Nephron (organoid): ENCODE data around the gene IDI1.

Experiments used
- H3K27ac Mint-ChIP-seq, 3 experiments: 2 replicates each; pipeline ENCODE4 v1.8.0; 2020; ENCODE audit warnings: mixed read lengths in 3 of 3, mild to moderate bottlenecking in 2 of 3, moderate library complexity in 1 of 3
- H3K27me3 Mint-ChIP-seq: 2 replicates; pipeline ENCODE4 v1.8.0; 2021; ENCODE audit warnings: low read depth, mild to moderate bottlenecking, moderate library complexity, mixed read lengths
- H3K36me3 Mint-ChIP-seq: 2 replicates; pipeline ENCODE4 v1.8.0; 2020; ENCODE audit warnings: low read depth, mixed read lengths
- H3K4me1 Mint-ChIP-seq: 2 replicates; pipeline ENCODE4 v1.8.0; 2020; ENCODE audit warnings: mixed read lengths
- H3K4me3 Mint-ChIP-seq, 3 experiments: 2 replicates each; pipeline ENCODE4 v1.8.0; 2020; ENCODE audit warnings: mild to moderate bottlenecking in 3 of 3, mixed read lengths in 3 of 3, moderate library complexity in 2 of 3
- H3K9me3 Mint-ChIP-seq: 2 replicates; pipeline ENCODE4 v1.8.0; 2020; ENCODE audit warnings: mixed read lengths
- CTCF ChIP-seq, 3 experiments: fragments of 200-600 bp; sonication (generic); IDR thresholded peaks; one replicate each; pipeline ENCODE4 v1.5.0; 2021; ENCODE audit warnings: antibody characterized with exemption in 3 of 3; ENCODE audit not compliant: unreplicated experiment in 3 of 3

Gene IDI1

GRCh38 chr10:1048732-1049424, at the start of gene IDI1:
TSS of gene IDI1 (minus strand) at chr10:1049119. CDS start at chr10:1049003, 116 bp downstream.
- peak within 1 kb of the TSS; percentile 91 to 99 (median 99) for H3K27ac Mint-ChIP-seq
- no peak for TF ChIP-seq CTCF (IDR thresholded peaks at IDR 0.05; ENCODE audit: unreplicated experiment in 3 of 3)
- H3K9me3 Mint-ChIP-seq: no peaks in the 10 kb centered on the region
- peak within 1 kb of the TSS; percentile 89 to 92 (median 91) for H3K4me3 Mint-ChIP-seq
- H3K27me3 Mint-ChIP-seq: no peaks in the 10 kb centered on the region
- peaks cover 44% of the 10 kb centered on the region for H3K36me3 Mint-ChIP-seq
- peaks cover 53% of the 10 kb centered on the region for H3K4me1 Mint-ChIP-seq

- H3K27ac Mint-ChIP-seq: no peak overlapping the region
- no peak for TF ChIP-seq CTCF (IDR thresholded peaks at IDR 0.05; ENCODE audit: unreplicated experiment in 3 of 3)
- no peaks in the 10 kb centered on the region for H3K9me3 Mint-ChIP-seq
- no peak overlapping the region for H3K4me3 Mint-ChIP-seq
- H3K4me1 Mint-ChIP-seq: peaks cover 14% of the 10 kb centered on the region
- peaks cover 28% of the 10 kb centered on the region for H3K36me3 Mint-ChIP-seq
- no peaks in the 10 kb centered on the region for H3K27me3 Mint-ChIP-seq
These were observed 48.5 kb upstream of the IDI1 start for GRCh38 chr10:1097436-1097835.

- Mint-ChIP-seq H3K36me3 (peaks cover 21% of the 10 kb centered on the region), H3K27me3 (no peaks in the 10 kb centered on the region), H3K27ac (no peak overlapping the region), H3K4me3 (no peak overlapping the region), H3K9me3 (no peaks in the 10 kb centered on the region), H3K4me1 (peaks cover 10% of the 10 kb centered on the region)
- TF ChIP-seq CTCF (IDR thresholded peaks at IDR 0.05; ENCODE audit: unreplicated experiment in 3 of 3): no peak
These were observed 47.5 kb upstream of the IDI1 start for GRCh38 chr10:1096287-1096889.

GRCh38 chr10:1095498-1095897, 46.6 kb upstream of the IDI1 start:
- Mint-ChIP-seq H3K27ac (no peak overlapping the region), H3K4me1 (peaks cover 10% of the 10 kb centered on the region), H3K4me3 (no peak overlapping the region), H3K27me3 (no peaks in the 10 kb centered on the region), H3K9me3 (no peaks in the 10 kb centered on the region), H3K36me3 (peaks cover 23% of the 10 kb centered on the region)
- no peak for TF ChIP-seq CTCF (IDR thresholded peaks at IDR 0.05; ENCODE audit: unreplicated experiment in 3 of 3)

GRCh38 chr10:1094112-1095057, 45.5 kb upstream of the IDI1 start:
- Mint-ChIP-seq H3K27me3 (peaks cover 3% of the 10 kb centered on the region), H3K4me3 (no peak overlapping the region), H3K36me3 (peaks cover 29% of the 10 kb centered on the region), H3K9me3 (no peaks in the 10 kb centered on the region), H3K27ac (no peak overlapping the region), H3K4me1 (peaks cover 1% of the 10 kb centered on the region)
- TF ChIP-seq CTCF (IDR thresholded peaks at IDR 0.05; ENCODE audit: unreplicated experiment in 3 of 3): no peak
